K562 (cell line): Measurements from ENCODE around the gene DMXL1. TPM values are rescaled to one million over a fixed set of nuclear protein-coding genes. Genes with fewer than 3 reads are reported as not detected.
A peak's percentile ranks its signal among the peaks of the same experiment; 100 is the strongest.

Experiments used
- CHD7 ChIP-seq: fragments of 200-600 bp; sonication (generic); IDR thresholded peaks from one replicate; pipeline ENCODE4 v1.6.1; 2012; ENCODE audit warnings: mild to moderate bottlenecking, low read depth, low read length, inconsistent platforms
- DPF2 ChIP-seq: fragments of 450-650 bp; IDR thresholded peaks from 2 replicates; pipeline ENCODE4 v1.6.1; 2016
- KDM1A ChIP-seq, 2 experiments: fragments of 450-650 bp; IDR thresholded peaks; 2 replicates each; pipeline ENCODE4 v1.6.1; 2016; ENCODE audit warnings: mild to moderate bottlenecking in 2 of 2
- polyA plus RNA-seq, 8 experiments: library from polyadenylated mRNA; depleted of rRNA in 4 of 8; stranded (reverse) in 5 of 8; unstranded in 3 of 8; fragments of >200 nt; fragmentation: Nextera tagmentation in 2 of 8; fragmentation: Illumina TruSeq in 1 of 8; extraction: Ambion mirVana in 2 of 8; extraction: Trizol in 1 of 8; gene quantifications; 2 replicates each; pipeline versions ENCODE4 v1.2.1 to v1.2.3, GENCODE V29; 2011 to 2014; ENCODE audit warnings: inconsistent platforms in 1 of 8, missing spikeins in 1 of 8
- total RNA-seq, 7 experiments: library from RNA; depleted of rRNA in 6 of 7; stranded (reverse); fragments of >200 nt in 6 of 7; fragmentation: Illumina TruSeq in 2 of 7; extraction: Trizol in 2 of 7; gene quantifications; 2 replicates each; pipeline versions ENCODE4 v1.2.1 to v1.2.3, GENCODE V29; 2011 to 2021; ENCODE audit warnings: low replicate concordance in 1 of 7

The DMXL1 gene
- total and polyA plus RNA-seq, 9 of the 15 experiments (the other 6 are each of a cell fraction or from before 2014, with no cell fraction given) = 8.3 to 40.3 (median 30.6) TPM

- TF ChIP-seq CHD7 = no peak
- TF ChIP-seq DPF2 = peak; percentile 84
- TF ChIP-seq KDM1A (IDR thresholded peaks at IDR 0.05) = 0 out of 4 replicates have a peak, but pooled peaks of 1 of the 2 experiments have one; percentile 11
Measured at GRCh38 chr5:119079318-119079921, 8.5 kb downstream of the DMXL1 start (continued).
